Keratinocyte (primary cell): ENCODE measurements around the gene DAB1.

ENCODE experiments used
- EZH2 ChIP-seq: IDR thresholded peaks from one replicate; pipeline ENCODE4 v1.6.1; 2012; ENCODE audit warnings: inconsistent platforms, mild to moderate bottlenecking, low read length, moderate library complexity
- TF ChIP-seq, protein P1 (sequence below), 3 experiments: IDR thresholded peaks in 1 of 3; conservative IDR thresholded peaks in 1 of 3; optimal IDR thresholded peaks in 1 of 3; 2 replicates in 2 of 3; 3 replicates in 1 of 3; pipeline versions ENCODE3 to v1.5.1; 2011; ENCODE audit warnings: low read length in 3 of 3, mild to moderate bottlenecking in 3 of 3, moderate library complexity in 2 of 3, control low read depth in 1 of 3, inconsistent platforms in 1 of 3; ENCODE audit not compliant: insufficient read depth in 2 of 3; ENCODE audit errors: extremely low read depth in 1 of 3

DNA sequence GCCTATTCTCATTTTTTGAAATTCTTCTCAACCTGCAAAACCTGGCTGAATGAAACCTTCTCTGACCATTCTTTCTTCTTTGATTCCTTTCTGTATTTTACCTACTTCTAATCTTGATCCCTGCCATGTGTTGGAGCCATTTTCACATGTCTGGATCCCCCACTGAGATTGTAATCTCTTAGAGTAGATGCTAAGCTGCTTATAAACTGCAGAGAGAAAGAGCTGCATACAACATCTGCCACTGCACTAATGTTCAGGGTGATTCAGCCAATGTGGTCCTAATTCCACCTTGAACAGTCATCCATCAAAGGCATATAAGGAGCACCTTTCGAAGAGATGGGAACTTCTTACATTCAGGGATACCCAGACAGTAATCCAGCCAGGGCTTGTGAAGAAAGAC lies 16.2 kb upstream of the DAB1 start:
- TF ChIP-seq, protein P1, sequence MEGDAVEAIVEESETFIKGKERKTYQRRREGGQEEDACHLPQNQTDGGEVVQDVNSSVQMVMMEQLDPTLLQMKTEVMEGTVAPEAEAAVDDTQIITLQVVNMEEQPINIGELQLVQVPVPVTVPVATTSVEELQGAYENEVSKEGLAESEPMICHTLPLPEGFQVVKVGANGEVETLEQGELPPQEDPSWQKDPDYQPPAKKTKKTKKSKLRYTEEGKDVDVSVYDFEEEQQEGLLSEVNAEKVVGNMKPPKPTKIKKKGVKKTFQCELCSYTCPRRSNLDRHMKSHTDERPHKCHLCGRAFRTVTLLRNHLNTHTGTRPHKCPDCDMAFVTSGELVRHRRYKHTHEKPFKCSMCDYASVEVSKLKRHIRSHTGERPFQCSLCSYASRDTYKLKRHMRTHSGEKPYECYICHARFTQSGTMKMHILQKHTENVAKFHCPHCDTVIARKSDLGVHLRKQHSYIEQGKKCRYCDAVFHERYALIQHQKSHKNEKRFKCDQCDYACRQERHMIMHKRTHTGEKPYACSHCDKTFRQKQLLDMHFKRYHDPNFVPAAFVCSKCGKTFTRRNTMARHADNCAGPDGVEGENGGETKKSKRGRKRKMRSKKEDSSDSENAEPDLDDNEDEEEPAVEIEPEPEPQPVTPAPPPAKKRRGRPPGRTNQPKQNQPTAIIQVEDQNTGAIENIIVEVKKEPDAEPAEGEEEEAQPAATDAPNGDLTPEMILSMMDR (optimal IDR thresholded peaks at IDR 0.05 in 1 of 3, IDR thresholded peaks at IDR 0.05 in 1 of 3, conservative IDR thresholded peaks at IDR 0.05 in 1 of 3; ENCODE audit: extremely low read depth in 1 of 3, insufficient read depth in 2 of 3, low read length in 3 of 3) = no peak
- TF ChIP-seq EZH2 = no peak
